Activated CD4-positive, alpha-beta T cell treated with anti-CD3 and anti-CD28 coated beads for 4 hours (primary cell): ENCODE data around the gene IGFL1.
"Not testable (repeated sequence)": the region's sequence is repeated elsewhere in the genome, so short reads cannot be mapped to it uniquely, and the experiment has no call there.

ENCODE experiments used
- DNase-seq, 2 donors: peaks; one replicate each; pipeline ENCODE4 v3.0.0-alpha.2; 2020

Gene IGFL1

GRCh38 chr19:46229442-46229841 is at the start of gene IGFL1:
Gene IGFL1 (plus strand): TSS chr19:46229742. CDS start chr19:46229775, 33 bp downstream.
- DNase-seq: no peak

- no peak for DNase-seq
Observed at GRCh38 chr19:46180701-46181387, 48.7 kb upstream of the IGFL1 start.

GRCh38 chr19:46181388-46181779 is 48.2 kb upstream of the IGFL1 start:
- no peak for DNase-seq

DNA sequence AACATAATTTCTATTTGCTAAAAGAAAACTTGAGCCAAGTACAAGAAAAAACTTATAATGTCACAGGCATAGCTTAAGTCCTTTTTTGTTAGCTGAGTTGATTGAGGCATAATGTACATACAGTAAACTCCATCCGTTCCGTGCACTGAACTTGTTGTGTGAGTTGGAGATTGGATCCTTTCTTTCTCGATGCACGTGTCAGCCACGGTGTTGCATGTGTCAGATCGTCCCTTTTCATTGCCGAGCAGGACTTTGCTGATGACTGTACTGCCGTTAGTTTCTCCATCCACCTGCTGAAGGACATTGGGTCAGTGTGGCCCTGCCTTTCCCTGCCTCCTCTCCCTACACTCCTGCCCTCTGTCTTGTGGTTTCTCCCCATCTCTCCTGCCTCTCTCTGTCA is 47.1 kb upstream of the IGFL1 start:
- DNase-seq: no peak

DNA sequence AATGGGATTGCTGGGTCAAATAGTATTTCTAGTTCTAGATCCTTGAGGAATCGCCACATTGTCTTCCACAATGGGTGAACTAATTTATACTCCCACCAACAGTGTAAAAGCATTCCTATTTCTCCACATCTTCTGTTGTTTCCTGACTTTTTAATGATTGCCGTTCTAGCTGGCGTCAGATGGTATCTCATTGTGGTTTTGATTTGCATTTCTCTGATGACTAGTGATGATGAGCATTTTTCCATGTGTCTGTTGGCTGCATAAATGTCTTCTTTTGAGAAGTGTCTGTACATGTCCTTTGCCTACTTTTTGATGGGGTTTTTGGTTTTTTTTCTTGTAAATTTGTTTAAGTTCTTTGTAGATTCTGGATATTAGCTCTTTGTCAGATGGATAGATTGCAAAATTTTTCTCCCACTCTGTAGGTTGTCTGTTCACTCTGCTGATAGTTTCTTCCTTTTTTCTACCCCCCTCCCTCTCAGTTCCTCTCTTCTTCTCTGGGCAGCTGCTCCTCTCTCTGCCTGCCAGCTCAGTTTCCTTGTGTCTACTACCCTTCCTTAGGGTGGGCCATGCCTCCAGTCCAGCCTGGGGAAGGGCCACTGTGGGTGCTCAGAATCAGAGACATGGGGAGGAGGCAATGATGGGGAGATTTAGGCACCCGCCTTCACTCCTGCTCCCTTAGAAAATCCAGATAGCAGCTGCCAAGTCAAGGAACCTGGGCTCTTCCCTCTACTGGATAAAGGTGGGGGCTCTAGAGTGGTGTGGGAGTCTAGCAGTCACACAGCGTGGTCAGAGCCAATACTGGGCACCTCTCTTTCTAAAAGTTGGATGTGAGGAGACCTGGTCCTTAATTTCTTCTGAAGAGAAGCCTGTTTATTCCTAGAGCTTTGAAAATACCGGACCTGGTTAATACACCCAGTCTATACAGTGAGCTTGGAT is 44.5 kb upstream of the IGFL1 start:
- not testable (repeated sequence) for DNase-seq

DNA sequence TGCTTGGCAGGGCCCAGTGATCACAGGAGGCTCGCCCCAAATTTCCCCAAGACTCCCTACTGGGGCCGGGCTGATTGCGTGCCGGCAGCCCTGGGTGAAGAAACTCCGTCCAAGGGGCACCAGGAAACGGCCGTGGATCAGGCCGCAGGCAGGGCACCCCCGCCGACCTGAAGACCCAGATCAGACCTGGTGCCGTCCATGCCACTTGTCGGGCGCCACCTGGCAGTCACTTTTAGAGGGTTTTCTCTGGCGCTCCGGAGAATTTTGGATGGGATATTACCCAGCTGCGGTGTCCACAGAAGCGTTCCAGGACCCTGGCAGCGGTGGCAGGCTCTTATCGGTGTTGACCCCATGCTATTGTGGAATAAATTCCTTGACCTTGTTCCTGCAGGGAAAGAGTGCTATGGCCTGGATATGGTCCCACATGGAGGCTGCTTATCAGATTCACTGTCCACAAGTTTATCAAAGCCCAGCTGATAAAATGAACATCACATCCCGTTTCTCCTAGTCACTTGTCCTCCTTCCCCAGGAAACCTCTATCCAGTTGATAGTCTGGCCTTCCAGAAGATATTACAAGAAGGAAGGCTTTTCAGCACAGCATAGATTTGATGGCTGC is 43.3 kb upstream of the IGFL1 start:
- DNase-seq: no peak

GRCh38 chr19:46186717-46187101 is 42.8 kb upstream of the IGFL1 start:
- no peak for DNase-seq

GRCh38 chr19:46189971-46190888 is 39.3 kb upstream of the IGFL1 start:
- DNase-seq: no peak

DNA sequence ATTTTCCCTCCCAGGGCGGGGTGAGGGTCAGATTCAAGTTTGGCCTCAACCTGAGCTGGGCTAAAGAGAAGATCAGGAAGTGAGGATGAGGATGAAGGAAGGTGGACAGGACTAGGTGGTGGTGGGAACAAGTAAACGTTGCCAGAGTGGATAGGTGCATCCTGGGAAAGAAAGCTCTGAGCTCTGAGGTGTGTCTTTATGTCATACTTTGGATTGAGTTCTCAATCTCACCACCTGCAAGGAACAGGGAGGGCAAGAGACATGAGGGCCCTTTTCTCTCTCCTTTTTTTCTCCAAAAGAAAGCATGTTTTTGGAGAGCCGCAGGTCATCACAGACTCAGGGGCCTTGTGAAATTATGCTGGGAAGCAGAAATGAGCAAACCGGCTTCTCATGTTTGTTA is 38.2 kb upstream of the IGFL1 start:
- no peak for DNase-seq

- DNase-seq: no peak
Observed at GRCh38 chr19:46191972-46192371, 37.6 kb upstream of the IGFL1 start.

- not testable (repeated sequence) for DNase-seq
Observed at GRCh38 chr19:46192626-46192991, 36.9 kb upstream of the IGFL1 start.

DNA sequence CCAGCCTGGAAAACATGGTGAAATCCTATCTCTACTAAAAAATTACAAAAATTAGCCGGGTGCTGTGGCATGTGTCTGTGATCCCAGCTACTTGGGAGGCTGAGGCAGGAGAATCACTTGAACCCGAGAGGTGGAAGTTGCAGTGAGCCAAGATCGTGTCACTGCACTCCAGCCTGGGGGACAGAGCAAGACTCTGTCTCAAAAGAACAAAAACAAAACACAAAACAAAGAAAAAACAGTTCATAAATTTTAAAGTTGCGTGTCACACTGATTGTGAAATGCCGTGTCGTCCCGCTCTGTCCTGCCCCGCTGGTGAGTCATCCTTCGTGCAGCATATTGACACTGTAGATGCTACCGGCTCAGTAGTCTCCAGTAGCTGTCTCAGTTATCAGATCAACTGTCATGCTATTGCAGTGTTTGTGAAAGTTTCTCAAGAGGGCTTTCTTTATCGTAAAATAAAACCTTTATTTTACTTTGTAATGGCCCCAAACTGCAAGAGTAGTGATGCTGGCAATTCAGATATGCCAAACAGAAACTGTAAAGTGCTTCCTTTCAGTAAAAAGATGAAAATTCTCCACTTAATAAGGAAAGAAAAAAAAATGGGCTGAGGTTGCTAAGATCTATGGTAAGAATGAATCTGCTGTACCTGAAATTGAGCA is 36.4 kb upstream of the IGFL1 start:
- DNase-seq: no peak

DNA sequence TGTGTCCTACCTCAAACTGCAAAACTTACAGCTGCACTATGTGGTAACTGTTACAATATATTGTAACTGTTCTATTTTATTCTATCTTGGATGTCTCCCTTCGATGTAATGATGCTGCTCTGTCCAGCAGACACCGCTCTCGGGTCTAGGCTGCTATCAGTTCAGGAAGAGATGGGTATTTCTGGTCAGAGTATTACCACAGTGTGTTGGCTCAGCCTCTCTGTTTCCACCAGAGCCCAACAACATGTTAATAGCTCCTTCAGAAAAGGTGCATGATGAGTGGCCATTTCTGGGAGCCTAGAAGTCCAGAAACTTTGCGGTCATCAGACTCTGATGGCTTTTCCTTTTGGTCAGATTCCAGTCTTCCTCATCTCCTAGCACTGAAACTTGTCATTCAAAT is 35.9 kb upstream of the IGFL1 start:
- no peak for DNase-seq

GRCh38 chr19:46195104-46195503 is 34.4 kb upstream of the IGFL1 start:
- DNase-seq: no peak

- not testable (repeated sequence) for DNase-seq
Observed at GRCh38 chr19:46195919-46196318, 33.6 kb upstream of the IGFL1 start.

DNA sequence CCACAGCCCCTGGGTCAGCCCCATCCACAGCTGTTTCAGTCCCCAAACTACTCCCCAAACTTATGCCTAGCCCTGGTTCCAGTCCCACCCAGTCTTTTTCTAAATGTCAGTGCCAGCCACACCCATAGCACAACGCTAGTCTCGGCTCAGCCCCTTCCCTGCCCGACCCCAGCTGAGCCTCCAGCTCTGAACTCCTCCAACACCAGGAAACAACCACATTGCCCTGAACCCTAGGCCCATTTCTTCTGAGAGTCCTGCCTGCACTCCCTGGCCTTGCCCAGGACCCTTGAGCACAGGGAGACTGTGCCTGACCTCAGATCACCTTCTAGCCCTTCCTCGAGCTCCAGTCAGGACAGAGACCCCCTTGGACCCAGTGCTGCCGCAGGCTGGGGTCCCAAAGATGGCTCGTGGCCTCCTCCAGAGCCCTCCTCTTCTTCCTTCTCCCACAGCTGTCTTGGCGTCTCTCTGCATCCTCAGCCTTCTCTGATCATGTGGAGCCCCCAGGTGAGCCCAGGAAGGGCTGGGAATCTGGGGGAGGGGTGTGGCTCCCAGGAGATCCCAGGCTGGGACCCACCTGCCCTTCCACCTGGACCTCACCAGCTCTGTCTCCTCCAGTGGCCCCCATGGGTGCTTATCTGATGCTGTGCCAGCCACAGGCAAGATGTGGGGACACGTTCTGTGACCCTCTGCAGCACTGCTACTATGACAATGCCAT is 33.0 kb upstream of the IGFL1 start:
- DNase-seq: no peak

DNA sequence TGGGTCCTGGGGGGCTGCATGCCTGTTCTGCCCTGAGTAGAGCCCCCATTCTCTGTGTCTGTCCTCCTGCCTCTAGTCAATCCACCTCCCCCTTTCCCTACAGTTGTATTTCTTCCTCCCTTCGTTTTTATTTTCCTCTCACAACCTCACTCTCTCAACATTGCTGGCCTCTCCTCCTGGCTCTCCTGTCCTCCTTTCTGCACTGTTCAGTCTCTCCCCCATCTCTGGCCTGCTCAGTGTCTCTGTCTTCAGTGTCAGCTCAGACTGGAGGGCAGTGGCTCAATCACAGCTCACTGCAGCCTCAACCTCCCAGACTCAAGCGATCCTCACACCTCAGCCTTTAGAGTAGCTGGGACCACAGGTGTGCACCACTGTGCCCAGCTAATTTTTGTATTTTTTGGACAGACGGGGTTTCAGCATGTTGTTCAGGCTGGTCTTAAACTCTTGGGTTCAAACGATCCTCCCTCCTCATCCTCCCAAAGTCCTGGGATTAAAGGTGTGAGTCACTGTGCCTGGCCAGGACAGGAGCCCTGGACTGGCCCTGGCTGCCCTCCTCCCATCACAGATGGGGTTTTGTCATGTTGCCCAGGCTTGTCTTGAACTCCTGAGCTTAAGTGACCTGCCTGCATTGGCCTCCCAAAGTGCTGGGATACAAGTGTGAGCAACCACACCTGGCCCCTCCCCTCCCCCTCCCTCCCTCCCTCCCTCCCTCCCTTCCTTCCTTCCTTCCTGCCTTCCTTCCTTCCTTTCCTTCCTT is 32.0 kb upstream of the IGFL1 start:
- no peak for DNase-seq

- no peak for DNase-seq
Observed at GRCh38 chr19:46198756-46199155, 30.8 kb upstream of the IGFL1 start.

DNA sequence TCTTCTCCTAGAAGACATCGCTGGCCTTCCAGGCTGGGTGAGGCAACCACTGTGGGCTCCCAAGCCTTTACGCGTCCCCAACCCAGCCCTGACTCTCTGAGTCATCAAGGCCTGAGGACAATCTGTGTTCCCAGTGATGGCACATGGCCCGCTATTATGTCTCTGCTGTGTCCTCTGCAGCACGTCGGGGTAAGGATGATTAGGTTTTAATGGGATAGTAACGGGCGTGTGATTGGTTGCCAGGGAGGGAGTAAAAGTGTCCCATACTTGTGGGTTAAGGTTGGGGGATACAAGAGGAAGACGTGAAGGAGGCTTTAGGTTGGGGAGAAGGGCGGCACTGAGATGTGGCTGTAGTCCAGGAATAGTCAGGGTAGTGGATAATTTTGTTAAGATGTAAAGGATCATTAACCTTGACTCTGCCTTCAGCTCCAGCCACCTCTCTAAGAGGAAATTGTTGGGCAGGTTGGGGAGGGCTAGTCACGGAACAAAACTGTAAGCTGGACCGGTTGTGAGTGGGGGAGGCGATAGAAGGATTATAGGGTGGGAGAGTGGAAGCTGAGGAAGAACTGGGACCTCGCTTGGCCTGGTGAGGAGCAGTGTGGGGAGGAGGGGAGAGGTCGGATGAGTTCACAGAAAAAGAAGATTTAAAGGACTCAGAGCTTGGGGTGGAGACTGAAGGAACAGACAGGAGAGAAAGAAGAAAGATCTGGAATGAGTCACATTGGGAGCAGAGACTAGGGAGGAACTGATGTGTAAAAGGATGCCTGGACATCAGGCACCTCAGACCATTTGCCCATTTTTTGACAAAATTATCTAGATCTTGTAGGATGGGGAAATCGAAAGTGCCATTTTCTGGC is 27.9 kb upstream of the IGFL1 start:
- DNase-seq: no peak

DNA sequence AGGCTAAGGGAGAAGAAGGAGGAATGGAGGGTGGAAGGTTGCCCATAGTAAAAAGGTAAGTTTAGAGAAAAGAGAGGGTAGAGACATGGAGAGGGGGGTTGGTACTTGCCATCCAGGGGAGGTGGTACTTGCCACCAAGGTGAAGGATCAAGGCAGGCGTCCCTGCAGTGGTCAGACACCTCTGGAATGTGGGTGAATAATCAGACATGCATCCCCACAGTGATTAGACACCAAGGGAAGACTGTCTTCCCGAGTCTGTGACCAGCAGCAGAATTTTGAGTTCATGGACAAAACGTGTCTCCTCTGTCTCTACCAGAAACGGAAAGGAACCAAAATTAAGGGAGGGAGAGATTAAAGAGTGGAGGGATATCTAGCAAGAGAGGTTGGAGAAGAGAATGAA is 27.1 kb upstream of the IGFL1 start:
- DNase-seq: no peak
